GM11168 (cell line): ENCODE measurements around the gene ERBB4.

Source experiments
- in situ Hi-C: fragments of 300-500 bp; cut with MboI; formaldehyde crosslinking; loops from one replicate; pipeline ENCODE4 v1.12.0; 2022; ENCODE audit warnings: low sequenced_read_pairs; ENCODE audit not compliant: unreplicated experiment

The ERBB4 gene

DNA sequence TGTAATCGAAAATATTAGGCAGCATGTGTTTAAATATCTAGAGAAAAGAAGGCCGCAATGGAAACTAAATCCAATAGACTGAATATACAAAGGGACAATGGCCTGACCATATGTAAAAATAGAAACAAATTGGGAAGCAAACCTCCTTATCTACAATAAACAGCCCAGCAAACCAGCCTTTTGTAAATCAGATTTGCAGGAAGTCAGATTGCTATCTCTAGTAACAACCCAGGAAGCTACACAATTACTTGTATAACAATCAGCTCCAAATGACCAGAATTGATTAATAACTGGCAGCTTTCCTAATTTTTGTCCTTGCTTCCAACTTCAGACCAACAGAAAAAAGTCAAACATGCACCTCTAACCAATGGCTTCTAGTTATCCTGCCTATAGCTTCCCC lies 1122.2 kb downstream of the ERBB4 start:
- in situ Hi-C loops = no loop called here

- in situ Hi-C loops = no loop called here
Measured at GRCh38 chr2:211413746-211414145, 1124.9 kb downstream of the ERBB4 start.

DNA sequence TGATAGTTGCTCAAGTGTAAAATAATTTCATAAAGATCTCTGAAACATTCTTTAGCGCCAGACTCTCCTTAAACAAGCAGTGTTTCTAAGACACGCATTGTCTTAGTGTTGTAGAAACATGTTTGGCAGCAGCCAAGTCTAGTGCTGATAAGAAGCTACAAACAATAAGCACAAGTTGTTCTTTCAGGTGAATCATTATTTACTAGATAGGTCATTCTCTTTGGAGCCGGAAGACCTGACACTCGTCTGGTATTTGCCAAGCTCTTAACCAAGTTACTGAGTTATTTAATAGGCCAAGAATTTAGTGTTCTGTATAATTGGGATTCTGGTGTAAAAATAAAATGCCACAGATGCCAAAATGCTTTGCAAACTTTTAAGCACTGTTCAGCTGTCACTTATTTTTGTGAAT lies 1130.1 kb downstream of the ERBB4 start:
- in situ Hi-C loops = no loop called here

DNA sequence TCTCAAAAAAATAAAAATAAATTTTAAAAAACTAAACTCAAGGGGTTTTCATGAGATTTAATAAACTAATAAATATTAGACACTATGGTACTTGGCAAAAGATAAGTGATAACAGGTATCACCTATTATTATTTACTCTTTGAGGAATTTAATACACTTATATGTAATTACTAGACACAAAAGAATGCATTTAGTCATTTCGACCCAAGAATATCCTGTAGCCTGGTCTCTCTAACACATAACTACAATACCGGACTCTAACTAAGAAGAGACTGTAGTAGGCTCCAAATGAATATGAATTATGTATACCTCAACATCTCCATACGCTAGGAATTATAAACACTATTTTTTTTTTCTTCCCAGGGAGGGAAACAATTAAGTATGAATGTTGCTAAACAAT lies 1131.5 kb downstream of the ERBB4 start:
- in situ Hi-C loops = no loop called here

DNA sequence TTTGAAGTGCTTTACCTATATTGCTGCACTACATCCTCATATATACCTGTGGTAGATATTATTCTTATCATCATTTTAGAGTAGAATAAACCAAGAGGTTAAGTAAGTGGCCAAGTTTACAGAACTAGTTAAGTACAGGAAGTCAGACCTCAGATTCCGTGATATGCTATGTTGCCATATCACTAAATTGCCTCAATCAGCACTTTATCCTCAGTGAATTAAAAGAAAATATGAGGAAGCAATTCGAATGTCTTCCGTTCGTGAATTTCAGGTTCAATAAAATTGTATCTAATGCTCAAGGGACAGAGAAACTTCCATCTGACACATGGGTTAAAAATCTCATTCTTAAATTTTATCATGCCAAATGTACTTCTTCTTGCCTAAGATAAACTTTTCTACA lies 1133.6 kb downstream of the ERBB4 start:
- in situ Hi-C loops = no loop called here

GRCh38 chr2:211404098-211404497 lies 1134.5 kb downstream of the ERBB4 start:
- in situ Hi-C loops = no loop called here

DNA sequence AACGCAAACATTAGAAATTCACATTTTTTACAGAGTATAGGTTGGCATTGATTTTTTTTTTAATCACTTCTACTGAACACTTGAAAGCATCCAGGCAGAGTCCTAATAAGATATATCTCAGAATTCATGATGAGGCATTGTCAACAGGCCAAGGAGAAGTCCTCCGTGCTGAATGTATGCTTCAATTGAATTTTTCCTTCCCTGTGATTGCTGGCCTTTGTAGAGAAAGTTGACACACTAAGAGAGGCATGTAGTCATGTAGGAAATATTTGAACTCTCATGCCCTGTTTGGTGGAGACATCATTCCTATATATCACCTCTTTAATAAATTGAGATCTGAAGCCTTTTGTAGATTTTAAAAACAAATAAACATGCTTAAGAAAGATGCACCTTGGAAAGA lies 1137.3 kb downstream of the ERBB4 start:
- in situ Hi-C loops = no loop called here

DNA sequence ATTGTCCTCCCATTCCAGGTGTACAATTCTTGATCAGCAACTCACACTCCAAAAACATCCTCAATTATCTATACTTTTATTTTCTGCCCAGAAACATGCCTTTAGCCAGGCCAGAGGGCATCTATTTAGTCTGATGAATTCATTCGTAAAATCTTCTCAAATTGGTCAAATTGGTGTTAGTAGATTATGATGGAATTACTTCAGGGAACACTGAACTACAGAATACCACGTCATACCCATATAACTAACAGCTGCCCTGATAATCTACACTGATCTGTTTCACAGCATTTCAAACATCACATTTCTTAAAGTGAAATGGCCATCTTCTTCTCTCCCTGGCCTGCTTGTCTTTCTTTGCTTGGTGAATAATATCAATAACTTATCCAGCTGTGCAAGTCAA lies 1140.8 kb downstream of the ERBB4 start:
- in situ Hi-C loops = no loop called here

DNA sequence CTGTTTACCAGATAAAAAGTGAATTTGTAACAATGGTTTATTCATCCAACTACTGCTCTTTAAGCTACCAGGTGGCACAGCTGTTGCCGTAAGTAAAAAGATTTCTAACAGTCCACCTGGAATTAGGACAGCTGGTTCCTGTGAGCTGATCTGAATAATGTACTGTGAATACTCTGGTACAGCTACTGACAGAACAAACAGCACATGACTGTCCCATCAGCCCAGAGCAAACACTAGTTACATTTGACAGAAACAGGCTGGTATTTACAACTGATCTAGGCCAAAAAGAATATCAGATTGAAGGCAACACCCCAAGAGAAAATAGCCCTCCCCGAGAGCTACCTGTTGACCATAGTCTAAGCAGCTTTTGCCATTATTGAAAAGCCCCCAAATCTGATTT lies 1141.8 kb downstream of the ERBB4 start:
- in situ Hi-C loops = no loop called here

DNA sequence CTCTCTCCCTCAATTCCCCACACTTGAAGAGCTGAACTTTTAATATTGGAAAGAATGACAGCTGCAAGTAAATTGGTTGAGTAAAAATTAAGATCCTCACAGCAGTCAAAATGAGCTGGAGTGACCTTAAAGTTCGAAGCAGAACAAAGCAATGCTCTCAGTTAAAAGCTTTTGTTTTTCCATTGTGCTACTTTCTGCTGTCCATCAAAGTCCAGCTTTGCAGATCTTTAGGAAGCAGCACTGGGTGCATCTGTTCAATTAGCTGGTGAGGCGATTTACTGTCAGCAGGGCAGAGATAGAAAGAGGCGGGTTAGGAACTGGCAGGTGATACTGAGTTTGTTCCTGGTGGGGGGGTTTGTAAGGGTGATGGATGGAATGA lies 1147.4 kb downstream of the ERBB4 start:
- in situ Hi-C loops = no loop called here

GRCh38 chr2:211390536-211391188 lies 1147.9 kb downstream of the ERBB4 start:
- in situ Hi-C loops = no loop called here

- in situ Hi-C loops = no loop called here
Measured at GRCh38 chr2:211387734-211388133, 1150.9 kb downstream of the ERBB4 start.

- in situ Hi-C loops = no loop called here
Measured at GRCh38 chr2:211380041-211380440, 1158.6 kb downstream of the ERBB4 start.

GRCh38 chr2:211376410-211376809 lies 1162.2 kb downstream of the ERBB4 start:
- in situ Hi-C loops = no loop called here

GRCh38 chr2:211373203-211373602 lies 1165.4 kb downstream of the ERBB4 start:
- in situ Hi-C loops = no loop called here

- in situ Hi-C loops = no loop called here
Measured at GRCh38 chr2:211371465-211371864, 1167.1 kb downstream of the ERBB4 start.

- in situ Hi-C loops = no loop called here
Measured at GRCh38 chr2:211368467-211368866, 1170.1 kb downstream of the ERBB4 start.

DNA sequence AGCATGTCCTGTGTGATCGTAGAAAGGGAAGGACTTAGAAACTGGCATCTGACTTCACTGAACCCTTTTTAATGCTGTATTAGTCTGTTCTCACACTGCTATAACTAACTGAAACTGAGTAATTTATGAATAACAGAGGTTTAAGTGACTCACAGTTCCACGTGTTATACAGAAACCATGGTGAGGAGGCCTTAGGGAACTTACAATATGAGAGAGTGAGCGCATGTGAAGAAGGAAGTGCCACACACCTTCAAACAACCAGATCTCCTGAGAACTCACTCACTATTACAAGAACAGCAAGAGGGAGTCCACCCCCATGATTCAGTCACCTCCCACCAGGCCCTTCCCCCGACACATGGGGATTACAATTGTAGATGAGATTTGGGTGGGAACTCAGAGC lies 1170.9 kb downstream of the ERBB4 start:
- in situ Hi-C loops = no loop called here

GRCh38 chr2:211367293-211367692 lies 1171.3 kb downstream of the ERBB4 start:
- in situ Hi-C loops = no loop called here

DNA sequence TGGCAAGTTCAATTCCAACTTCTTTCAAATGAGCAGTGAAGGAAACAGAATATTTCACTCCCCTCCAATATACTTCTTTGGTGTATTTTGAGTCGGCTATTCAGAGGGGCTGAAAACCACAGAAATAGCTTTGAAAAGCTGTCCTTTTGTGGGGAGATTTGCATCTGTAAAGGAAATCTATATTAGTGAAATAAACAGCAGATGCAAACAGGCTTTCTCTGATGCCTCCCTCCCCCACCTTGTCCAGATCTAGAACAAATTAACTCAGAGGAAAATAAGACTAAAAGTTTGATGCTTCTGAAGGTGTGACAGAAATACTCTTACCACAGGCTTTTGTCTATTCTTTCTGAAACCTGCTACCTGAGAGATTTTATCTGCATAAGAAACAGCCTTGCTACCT lies 1173.7 kb downstream of the ERBB4 start:
- in situ Hi-C loops = no loop called here

DNA sequence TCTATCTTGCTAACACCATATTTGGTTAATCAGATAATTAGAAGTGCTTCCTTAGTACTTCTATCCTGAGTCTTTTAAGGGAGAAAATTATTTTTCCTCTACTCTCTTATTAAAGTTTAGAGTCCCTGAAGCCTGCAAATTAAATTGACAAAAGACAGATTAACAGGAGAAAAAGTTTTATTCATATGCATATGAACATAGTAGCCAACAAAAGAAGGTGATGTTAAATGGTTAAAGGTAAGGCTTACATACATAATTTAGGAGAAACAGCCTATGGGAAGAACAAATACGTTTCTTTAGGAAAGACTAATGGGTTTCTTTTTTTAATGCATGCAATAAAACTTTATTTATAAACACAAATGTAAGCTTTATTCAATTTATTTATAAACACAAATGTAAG lies 1177.2 kb downstream of the ERBB4 start:
- in situ Hi-C loops = no loop called here

DNA sequence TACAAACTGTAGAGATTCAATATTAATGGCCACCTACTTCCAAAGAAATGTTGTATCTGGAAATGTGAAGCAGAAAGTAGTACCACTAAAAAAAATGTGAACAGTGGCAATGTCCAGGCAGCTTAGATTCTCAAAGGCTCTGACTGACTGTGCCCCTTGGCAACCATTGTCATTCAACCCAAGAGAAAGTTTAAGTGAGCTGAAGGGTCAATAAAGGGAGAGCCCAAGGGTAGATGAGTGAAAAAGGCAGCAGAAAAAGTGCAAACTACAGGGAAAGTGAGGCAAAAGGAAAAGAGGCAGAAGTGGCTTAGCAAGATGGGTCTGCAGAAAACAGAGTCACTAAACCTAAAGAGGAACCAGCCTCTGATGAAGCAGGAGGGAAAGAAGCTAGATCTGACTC lies 1179.3 kb downstream of the ERBB4 start:
- in situ Hi-C loops = no loop called here

DNA sequence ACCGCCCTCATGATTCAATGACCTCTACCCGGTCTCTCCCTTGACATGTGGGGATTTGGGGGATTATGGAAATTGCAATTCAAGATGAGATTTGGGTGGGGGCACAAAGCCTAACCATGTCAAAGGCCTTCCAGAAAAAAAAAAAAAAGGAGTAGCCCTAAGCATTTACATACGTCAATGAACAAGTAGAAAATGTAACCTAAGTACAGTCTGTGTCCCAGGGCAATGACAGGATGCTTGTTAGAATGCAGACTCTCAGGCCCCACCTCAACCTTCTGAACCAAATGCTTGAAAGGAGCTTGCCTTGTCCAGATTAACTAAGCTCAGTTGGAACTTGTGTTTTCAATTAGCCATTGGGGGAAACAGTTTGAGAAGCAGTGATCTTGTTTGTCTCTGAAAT lies 1180.1 kb downstream of the ERBB4 start:
- in situ Hi-C loops = no loop called here
